ENCODE measurements around the gene ADGRV1.

DNA sequence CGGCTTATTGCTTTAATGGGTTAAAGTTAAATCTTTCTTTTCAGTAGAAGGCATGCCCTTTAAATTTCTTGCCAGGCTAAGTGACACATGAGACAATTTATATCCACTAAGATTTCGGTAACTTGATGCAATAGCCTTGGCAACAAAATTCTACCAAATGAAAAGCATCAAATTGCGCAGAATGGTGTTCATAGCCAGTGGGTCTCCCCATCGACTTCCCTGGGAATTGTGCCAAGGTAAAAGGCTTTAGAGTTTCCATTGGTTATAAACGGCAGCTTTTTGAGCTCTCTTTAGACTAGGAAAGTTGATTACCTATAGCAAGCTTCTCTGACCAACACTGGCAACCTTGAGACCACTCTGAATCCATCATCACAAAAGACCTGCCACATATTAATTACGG lies 466.1 kb downstream of the ADGRV1 start:
- TF ChIP-seq CTCF (conservative IDR thresholded peaks at IDR 0.05; ENCODE audit: low read length) (no peak), EZH2phosphoT487 (IDR thresholded peaks at IDR 0.05; ENCODE audit: borderline replicate concordance, low read depth, low read length) (no peak)
